ENCODE data around the gene GSTT2.
"Not testable (repeated sequence)": the region's sequence is repeated elsewhere in the genome, so short reads cannot be mapped to it uniquely, and the experiment has no call there.

GSTT2 gene

DNA sequence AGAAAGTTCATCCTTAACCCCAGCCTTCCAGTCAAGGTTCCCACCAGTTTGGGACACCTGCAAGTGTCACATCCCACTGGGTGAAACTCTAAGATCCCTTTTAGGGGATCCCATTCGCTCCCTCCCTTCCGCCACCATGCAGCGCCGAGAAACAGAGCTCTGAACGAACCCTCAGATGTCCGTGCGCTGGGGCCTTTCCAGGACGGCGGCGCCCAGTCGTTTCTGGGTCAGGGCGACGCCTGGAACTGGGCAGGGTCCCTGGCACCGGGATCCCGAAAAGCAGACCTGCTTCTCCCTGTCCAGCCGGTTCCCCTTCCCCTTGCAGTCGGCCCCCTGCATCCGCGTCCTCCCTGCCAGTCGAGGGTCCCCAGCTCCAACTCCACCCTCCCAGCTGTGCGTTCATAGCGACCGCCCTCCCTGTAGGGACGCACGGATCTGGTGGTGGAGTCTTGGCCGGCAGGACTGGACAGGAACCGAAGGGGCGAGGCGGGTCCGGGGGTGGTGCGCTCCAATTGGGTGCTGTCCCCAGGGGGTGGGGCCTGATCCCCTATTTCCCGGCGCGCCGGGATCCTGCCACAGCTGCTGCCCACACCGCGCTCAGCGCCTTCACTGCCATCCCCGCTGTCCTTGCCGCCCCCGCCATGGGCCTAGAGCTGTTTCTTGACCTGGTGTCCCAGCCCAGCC lies at the start of gene GSTT2:
TSS of gene GSTT2 (plus strand) at position 578 of the 684 bp plus-strand sequence.
- DNase-seq (ENCODE audit: low spot score), result not testable (repeated sequence)

DNA sequence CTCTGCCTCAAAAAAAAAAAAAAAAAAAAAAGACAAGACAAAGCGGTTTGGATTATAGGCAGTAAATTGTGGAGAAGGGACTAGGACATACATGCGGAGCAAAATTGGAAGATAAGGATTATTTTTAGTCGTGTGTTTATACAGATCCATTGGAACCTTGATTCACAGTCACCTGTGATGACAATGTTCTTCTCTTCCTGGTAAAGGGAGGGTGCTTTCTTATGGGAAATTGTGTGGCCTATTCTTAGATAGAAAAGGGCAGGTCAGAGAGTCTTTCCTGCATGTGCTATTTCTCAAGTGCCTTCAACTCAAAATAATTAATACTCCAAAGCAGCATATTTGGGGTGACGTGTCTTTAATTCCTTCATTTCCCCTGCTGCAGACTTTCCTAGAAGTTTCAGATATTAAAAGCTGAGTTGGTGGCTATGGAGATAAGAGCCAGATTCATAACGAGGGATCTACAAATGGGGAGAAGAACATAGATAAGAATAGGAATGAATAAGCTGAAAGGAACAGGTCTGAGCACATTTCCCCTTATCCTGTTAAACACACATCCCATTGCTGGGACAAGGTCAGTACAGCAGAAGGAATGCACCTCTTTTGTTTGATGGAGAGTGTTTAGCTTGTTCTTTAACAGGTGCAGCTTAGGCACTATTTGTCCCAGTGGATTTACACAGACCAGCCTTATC lies 41.5 kb upstream of the GSTT2 start:
- no peak for DNase-seq (ENCODE audit: low spot score)

- DNase-seq (ENCODE audit: low spot score), result no peak
Measured at GRCh38 chr22:23939017-23939357, 40.9 kb upstream of the GSTT2 start.

DNA sequence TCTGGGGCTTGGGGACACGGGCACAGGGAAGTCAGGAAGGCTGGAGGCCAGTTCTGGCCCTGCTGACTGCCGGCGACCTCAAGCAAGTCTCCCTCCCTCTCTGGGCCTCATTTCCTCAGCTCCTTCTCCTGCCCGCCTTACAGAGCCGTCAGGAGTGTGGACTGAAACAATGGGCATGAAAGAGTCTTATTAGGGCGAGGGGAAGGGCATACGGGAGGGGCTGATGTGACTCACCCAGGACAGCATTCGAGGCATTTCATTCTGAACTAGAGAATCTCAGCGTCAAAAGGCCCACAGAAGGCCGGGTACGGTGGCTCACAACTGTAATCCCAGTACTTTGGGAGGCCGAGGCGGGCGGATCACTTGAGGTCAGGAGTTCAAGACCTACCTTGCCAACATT lies 39.8 kb upstream of the GSTT2 start:
- not testable (repeated sequence) for DNase-seq (ENCODE audit: low spot score)

DNA sequence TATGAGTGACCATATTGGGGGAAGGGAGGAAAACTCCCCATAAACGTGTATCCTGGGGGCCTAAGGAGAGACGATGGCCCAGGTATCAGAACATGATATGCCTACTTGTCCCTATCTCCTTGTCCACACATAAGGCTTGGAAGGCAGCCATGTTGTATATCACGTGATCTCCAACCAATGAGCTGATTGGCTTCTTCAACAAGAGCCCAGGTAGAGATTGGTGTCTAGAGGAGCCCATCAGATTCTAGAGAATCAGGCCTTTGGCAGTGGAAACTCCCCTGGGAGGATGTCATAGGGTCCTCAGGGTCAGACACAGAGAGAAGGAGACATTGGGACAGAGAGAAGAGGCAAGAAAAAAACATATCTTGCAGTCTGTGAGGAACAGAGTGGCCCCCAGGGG lies 32.5 kb upstream of the GSTT2 start:
- DNase-seq (ENCODE audit: low spot score), result not testable (repeated sequence)

- DNase-seq (ENCODE audit: low spot score), result not testable (repeated sequence)
Measured at GRCh38 chr22:23949764-23950163, 30.2 kb upstream of the GSTT2 start.

- not testable (repeated sequence) for DNase-seq (ENCODE audit: low spot score)
Measured at GRCh38 chr22:23951383-23951782, 28.6 kb upstream of the GSTT2 start.

- DNase-seq (ENCODE audit: low spot score), result not testable (repeated sequence)
Measured at GRCh38 chr22:23952794-23953405, 27.0 kb upstream of the GSTT2 start.

- not testable (repeated sequence) for DNase-seq (ENCODE audit: low spot score)
Measured at GRCh38 chr22:23953485-23953884, 26.4 kb upstream of the GSTT2 start.

DNA sequence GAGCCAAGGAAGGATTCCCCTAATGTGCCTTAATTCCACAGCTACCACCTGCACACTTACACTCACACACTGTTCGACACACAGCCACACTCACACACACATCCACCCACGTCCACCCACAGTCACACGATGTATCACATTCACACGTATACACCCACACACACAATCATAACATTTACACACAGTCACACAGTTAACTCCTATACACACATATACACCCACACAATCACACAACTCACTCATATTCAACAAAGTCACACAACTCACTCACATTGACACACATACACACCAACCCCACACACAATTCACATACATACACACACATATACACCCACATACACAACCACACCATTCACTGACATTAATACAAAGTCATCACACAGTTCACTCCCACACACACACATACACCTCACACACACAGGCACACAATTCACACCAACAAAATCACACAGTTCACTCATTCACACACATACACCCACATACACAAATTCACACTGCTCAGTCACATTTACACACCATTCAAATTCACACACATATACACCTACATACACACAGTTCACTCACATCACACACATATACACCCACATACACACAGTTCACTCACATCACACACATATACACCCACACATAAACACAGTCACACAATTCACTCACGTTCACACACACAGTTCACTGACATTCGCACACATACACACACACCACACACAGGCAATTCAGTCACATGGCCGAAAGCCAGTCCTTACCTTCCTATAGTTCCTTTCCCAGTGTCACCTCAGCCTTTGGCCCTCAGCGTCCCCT lies 25.5 kb upstream of the GSTT2 start:
- DNase-seq (ENCODE audit: low spot score), result not testable (repeated sequence)

DNA sequence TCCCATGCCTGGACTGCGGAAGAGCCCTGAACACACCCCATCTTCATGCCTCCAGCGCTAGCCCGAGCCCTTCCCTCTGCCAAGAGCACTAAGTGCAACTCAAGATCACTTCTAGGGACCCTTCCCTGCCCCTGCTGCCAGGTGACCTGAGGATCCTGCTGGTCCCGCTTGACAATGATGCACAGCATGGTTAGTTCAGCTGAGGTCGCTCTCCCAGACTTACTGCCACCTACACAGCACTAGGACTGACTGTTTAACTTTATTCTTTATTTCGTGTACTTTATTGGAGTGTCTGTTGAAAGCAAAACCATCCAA lies 25.0 kb upstream of the GSTT2 start:
- DNase-seq (ENCODE audit: low spot score), result not testable (repeated sequence)

- DNase-seq (ENCODE audit: low spot score), result not testable (repeated sequence)
Measured at GRCh38 chr22:23955886-23956285, 24.0 kb upstream of the GSTT2 start.

GRCh38 chr22:23956301-23956900 lies 23.5 kb upstream of the GSTT2 start:
- not testable (repeated sequence) for DNase-seq (ENCODE audit: low spot score)

GRCh38 chr22:23961084-23961771 lies 18.7 kb upstream of the GSTT2 start, which contains the start of gene GSTT2B:
TSS of gene GSTT2B (minus strand) at chr22:23961195. CDS start at chr22:23961131, 64 bp downstream.
- DNase-seq (ENCODE audit: low spot score), result not testable (repeated sequence)

DNA sequence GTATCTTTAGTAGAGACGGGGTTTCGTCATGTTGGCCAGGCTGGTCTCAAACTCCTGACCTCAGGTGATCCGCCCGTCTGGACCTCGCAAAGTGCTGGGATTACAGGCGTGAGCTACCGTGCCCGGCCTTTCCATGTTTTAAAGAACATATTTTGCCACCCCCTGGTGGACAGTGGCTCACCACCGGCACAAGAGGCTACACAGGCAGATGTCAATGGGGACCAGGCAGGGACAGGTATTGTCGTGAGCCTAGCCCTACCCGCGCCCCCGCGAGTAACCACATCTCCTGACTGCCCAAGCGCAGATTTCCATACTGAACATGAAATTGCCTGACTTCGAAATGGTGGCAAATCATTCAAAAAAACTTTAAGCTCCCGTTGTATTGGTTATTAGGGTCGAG lies 13.8 kb upstream of the GSTT2 start:
- not testable (repeated sequence) for DNase-seq (ENCODE audit: low spot score)

DNA sequence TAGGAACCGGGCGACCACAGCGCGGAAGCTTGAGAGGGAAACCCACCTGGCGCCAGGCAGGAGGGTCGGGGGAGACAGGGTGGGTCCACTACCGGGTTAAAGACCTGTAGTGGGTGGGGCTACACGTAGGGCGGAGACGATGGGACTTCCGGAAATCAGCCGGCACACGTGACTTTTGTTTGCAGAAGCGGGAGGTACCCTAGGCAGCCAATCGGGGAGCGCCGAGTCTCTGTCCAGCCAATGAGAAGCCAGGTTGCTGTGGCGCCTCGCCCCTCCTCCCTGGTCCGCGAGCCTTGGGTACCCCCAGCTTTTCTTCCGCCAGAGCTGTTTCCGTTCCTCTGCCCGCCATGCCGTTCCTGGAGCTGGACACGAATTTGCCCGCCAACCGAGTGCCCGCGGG lies 13.4 kb upstream of the GSTT2 start, which contains the start of gene DDTL:
TSS of gene DDTL (plus strand) at position 321 of the 400 bp plus-strand sequence. CDS start at position 348, 27 bp downstream.
- not testable (repeated sequence) for DNase-seq (ENCODE audit: low spot score)

DNA sequence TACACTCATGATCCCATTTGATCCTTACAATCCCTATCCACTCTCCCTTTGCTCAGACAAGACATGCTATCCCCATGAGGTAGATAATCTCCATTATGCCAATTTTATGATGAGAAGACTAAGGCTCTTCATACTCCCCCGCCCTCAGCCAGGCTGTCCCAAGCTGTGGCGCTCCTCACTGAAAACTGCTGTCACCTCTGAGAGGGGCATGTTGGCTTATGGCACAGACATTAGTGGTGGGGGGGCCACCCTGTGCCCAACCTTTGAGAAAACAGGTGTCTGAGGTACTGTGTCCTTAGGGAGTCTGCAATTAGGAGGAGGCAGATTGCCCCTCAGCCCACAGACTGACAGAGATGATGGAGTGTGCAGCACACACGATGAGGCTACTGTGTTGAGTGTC lies 10.9 kb upstream of the GSTT2 start:
- no peak for DNase-seq (ENCODE audit: low spot score)

DNA sequence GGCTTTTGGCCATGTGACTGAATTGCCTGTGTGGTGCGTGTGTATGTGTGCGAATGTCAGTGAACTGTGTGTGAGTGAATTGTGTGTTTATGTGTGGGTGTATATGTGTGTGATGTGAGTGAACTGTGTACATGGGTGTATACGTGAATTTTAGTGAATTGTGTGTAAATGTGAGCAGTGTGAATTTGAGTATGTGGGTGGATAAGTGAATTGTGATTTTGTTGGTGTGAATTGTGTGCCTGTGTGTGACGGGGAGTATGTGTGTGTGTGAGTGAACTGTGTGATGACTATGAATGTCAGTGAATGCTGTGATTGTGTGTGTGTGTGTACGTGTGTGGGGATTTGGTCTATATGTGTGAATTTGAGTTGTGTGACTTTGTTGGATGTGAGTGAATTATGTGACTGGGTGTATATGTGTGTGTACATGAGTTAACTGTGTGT lies 9.7 kb upstream of the GSTT2 start:
- DNase-seq (ENCODE audit: low spot score), result no peak

DNA sequence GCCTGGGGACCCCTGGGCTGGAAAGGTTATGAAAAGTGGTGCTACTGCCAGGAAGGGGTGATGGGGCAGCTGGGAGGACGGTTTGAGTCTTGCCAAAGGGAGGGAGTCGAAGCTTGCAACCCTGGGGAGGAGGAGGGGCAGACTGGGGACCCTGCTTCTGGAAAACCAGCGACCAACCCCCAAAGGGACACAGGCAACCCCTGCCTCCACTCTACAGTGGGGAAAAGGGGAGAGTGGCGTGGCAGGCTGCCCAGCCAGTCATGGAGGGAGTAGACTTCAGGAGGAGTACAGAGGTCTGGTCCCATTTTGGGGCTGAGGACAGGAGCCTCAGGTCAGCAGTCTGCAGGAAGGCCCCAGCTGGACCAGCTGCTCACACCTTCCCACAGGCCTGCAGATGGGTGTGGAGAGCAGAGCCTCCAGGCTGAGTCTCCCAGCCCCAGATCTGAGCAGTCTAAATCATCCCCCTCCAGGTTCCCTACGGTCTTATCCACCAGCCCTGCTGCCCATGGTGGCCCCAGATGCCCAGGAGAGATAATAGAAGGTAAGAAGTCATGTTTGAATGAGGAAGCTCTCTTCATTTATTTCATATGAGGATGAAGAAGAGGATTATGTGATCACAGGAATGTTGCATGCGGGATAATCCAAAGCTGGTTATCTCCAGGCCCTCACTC lies 9.0 kb upstream of the GSTT2 start:
- no peak for DNase-seq (ENCODE audit: low spot score)

DNA sequence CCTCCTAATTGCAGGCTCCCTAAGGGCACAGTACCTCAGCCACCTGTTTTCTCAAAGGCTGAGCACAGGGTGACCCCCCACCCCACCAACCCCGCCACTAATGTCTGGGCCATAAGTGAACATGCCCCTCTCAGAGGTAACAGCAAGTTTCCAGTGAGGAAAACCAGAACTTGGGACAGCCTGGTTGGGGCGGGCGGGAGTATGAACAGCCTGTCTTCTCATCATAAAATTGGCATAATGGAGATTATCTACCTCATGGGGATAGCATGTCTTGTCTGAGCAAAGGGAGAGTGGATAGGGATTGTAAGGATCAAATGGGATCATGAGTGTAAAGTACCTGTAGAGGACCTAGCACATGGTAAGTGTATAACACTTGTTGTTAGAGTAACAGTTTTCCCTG lies 8.0 kb upstream of the GSTT2 start:
- not testable (repeated sequence) for DNase-seq (ENCODE audit: low spot score)

GRCh38 chr22:23974345-23974744 lies 5.6 kb upstream of the GSTT2 start, which contains the start of gene DDT:
TSS of gene DDT (minus strand) at chr22:23974441. CDS start at chr22:23974414, 27 bp downstream.
- not testable (repeated sequence) for DNase-seq (ENCODE audit: low spot score)
